Lung (tissue), 12 donors: ENCODE results near the gene ELOB. TPM values are rescaled to one million over a fixed set of nuclear protein-coding genes. Genes with fewer than 3 reads are reported as not detected.

ENCODE experiments used
- ATAC-seq: fragments of 200-7000 bp; cut with Tn5 transposase; one replicate; pipeline ENCODE4 v1.9.1; 2020; ENCODE audit warnings: moderate number of reproducible peaks; ENCODE audit not compliant: insufficient read depth, low FRiP score
- DNase-seq, 3 donors: peaks; one replicate each; pipeline ENCODE4 v3.0.0-alpha.2; 2013 to 2017
- H3K27ac ChIP-seq, 2 donors: one replicate each; pipeline ENCODE4 v1.5.1; 2013; ENCODE audit warnings: mild to moderate bottlenecking in 2 of 2, moderate library complexity in 2 of 2, control low read depth in 1 of 2, inconsistent platforms in 1 of 2, low read depth in 1 of 2, low read length in 1 of 2
- H3K27me3 ChIP-seq, 3 donors: one replicate each; pipeline ENCODE4 v1.5.1; 2013; ENCODE audit warnings: low read length in 2 of 3; ENCODE audit not compliant: control insufficient read depth in 3 of 3, insufficient read depth in 3 of 3
- H3K36me3 ChIP-seq, 4 donors: one replicate each; pipeline ENCODE4 v1.5.1; 2013; ENCODE audit warnings: low read length in 4 of 4, mild to moderate bottlenecking in 1 of 4, moderate library complexity in 1 of 4; ENCODE audit not compliant: control insufficient read depth in 4 of 4, insufficient read depth in 4 of 4
- H3K4me1 ChIP-seq, 5 donors: one replicate each; pipeline ENCODE4 v1.5.1; 2013; ENCODE audit warnings: low read length in 5 of 5, mild to moderate bottlenecking in 2 of 5, moderate library complexity in 1 of 5; ENCODE audit not compliant: control insufficient read depth in 5 of 5, insufficient read depth in 5 of 5
- H3K4me3 ChIP-seq: one replicate; pipeline ENCODE4 v1.5.1; 2013; ENCODE audit warnings: mild to moderate bottlenecking, control low read depth, moderate library complexity
- H3K9ac ChIP-seq, 2 donors: one replicate each; pipeline ENCODE4 v1.5.1; 2013; ENCODE audit warnings: low read length in 2 of 2, control low read depth in 1 of 2; ENCODE audit not compliant: insufficient read depth in 1 of 2
- H3K9me3 ChIP-seq, 4 donors: one replicate each; pipeline ENCODE4 v1.5.1; 2013; ENCODE audit warnings: low read length in 3 of 4, mild to moderate bottlenecking in 1 of 4, moderate library complexity in 1 of 4; ENCODE audit not compliant: control insufficient read depth in 4 of 4, insufficient read depth in 3 of 4
- WGBS, 2 donors: extraction: QIAGEN DNeasy Blood & Tissue Kit; methylation state at CpG; one replicate each; pipeline ENCODE4 v1.1.7; 2013; 5-methylcytosine and 5-hydroxymethylcytosine counted together
- polyA plus RNA-seq, 2 donors: library from polyadenylated mRNA; stranded (reverse); fragments of 200-250 nt; gene quantifications; one replicate each; pipeline ENCODE4 v1.2.1, GENCODE V29; 2013
- total RNA-seq, 2 donors: library from RNA; depleted of rRNA in 1 of 2; stranded (reverse); fragments of >200 nt in 1 of 2; gene quantifications; one replicate each; pipeline ENCODE4 v1.2.1, GENCODE V29; 2014 to 2021
- TF ChIP-seq, protein P1 (sequence below): IDR thresholded peaks from 2 replicates; pipeline ENCODE4 v1.5.1; 2012; ENCODE audit warnings: mild to moderate bottlenecking; ENCODE audit errors: control extremely low read depth, extremely low read depth
- donor health status: control.
- donor health status: control.
- donor health status: Bipolar disorder and iron deficiency.
- donor health status: healthy.
- donor health status: DM: yes; HTN: yes; CAD: no.

ELOB gene
- total and polyA plus RNA-seq, 4 donors, result 87.0 to 740 (median 346) TPM

DNA sequence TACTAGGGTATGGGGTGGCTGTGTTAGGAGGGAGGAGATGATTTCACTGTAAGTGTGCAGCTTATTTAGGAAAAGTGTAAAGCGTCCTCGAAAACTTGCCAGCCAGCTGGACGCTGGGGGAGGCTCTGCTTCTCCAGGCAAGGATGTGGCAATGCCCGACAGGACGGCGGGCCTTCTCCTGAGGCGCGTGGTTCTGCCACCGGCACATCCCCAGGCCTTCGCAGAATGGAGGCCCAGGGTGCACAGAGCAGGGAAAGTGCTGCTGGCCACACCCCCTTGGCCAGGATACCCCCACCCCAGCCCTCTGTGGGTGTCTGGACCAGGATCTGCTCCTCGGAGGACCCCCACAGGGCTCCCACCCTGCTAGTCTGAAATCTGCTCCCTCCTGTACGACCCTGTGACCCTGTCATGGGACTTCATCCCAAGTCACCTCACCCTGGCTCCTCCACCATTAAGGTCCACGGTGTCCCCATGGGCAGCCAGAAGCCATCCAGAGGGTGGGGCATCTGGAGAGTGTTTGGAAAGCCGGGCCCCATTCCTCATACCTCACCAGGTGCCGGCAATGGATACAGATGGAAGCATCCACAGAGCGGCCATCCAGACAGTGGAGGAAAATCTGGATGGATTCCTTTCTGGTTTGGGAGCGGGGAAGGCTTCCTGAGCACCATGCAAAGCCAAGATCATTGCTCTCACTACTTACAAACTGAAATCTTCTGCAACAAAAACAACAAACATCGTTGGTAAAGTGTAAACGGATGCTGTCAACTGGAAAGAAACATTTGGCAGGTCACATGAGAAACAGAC, 33.9 kb downstream of the ELOB start:
- TF ChIP-seq, protein P1, sequence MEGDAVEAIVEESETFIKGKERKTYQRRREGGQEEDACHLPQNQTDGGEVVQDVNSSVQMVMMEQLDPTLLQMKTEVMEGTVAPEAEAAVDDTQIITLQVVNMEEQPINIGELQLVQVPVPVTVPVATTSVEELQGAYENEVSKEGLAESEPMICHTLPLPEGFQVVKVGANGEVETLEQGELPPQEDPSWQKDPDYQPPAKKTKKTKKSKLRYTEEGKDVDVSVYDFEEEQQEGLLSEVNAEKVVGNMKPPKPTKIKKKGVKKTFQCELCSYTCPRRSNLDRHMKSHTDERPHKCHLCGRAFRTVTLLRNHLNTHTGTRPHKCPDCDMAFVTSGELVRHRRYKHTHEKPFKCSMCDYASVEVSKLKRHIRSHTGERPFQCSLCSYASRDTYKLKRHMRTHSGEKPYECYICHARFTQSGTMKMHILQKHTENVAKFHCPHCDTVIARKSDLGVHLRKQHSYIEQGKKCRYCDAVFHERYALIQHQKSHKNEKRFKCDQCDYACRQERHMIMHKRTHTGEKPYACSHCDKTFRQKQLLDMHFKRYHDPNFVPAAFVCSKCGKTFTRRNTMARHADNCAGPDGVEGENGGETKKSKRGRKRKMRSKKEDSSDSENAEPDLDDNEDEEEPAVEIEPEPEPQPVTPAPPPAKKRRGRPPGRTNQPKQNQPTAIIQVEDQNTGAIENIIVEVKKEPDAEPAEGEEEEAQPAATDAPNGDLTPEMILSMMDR, result no peak
- Histone ChIP-seq H3K9ac (no peak overlapping the region), H3K9me3 (no peaks in the 10 kb centered on the region), H3K27ac (no peak overlapping the region), H3K4me1 (no peaks in the 10 kb centered on the region), H3K27me3 (no peaks in the 10 kb centered on the region), H3K36me3 (no peaks in the 10 kb centered on the region), H3K4me3 (no peak overlapping the region)
- WGBS, 2 donors, result 89 to 93% methylated on average over 19 of the region's 19 CpGs
- DNase-seq (no peak), ATAC-seq (no peak)

DNA sequence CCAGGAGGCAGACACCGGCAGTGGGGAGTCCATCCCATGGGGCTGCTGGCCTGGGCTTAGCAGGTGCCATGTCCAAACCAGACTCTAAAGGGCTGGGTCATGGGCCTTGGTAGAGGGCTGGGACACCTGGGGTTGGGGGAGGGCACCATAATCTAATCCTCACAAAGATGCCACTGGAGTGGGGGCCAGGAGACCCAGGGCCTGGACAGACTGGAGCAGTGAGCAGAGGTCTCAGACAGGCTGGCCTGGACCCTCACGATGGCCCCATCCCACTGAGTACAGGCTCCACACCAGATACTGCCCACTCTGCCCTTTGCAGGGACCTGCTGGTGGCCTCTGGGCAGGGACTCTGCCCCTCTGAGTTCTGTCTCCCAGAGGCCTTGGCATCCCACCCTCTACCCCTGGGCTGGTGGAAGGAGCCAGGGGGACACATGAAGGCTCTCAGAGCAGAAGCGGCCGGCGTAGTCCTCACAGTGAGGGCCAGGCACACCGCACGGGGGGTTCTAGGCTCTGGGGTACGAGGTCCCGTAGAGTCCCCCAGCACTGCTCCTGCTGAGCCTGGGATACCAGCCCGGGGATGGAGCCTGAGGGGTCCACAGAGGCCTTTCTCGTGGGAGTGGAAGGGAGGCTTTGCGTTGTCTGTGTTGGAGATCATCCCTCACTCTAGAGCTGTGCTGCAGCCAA, 34.6 kb downstream of the ELOB start:
- no peak overlapping the region for H3K9ac ChIP-seq
- no peak overlapping the region for H3K27ac ChIP-seq
- no peaks in the 10 kb centered on the region for H3K36me3 ChIP-seq
- DNase-seq, result no peak
- no peak overlapping the region for H3K4me3 ChIP-seq
- TF ChIP-seq, protein P1, result no peak
- no peak for ATAC-seq
- H3K4me1 ChIP-seq, result no peaks in the 10 kb centered on the region
- H3K27me3 ChIP-seq, result no peaks in the 10 kb centered on the region
- 95 to 96% methylated on average over 12 of the region's 12 CpGs for WGBS, 2 donors
- H3K9me3 ChIP-seq, result no peaks in the 10 kb centered on the region

DNA sequence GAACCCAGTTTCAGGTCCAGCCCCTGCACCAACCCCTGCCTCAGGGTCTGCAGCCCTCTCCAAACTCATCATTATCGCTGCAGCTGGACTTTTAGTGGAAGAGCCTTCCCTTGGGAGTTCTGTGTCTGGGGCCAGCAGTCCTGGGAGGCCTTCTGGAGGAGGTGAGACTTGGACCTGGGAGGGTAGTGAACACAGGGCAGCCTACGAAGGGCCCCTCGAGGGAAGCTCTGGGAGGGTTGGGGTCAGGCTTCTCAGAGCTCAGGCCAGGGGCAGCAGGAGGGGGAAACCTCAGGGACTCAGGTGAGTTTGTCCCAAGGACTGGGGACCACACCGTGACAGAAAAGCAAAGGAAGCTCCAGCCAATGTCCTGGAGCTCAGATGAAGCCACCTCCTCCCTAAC, 35.9 kb downstream of the ELOB start:
- Histone ChIP-seq H3K4me1 (no peaks in the 10 kb centered on the region), H3K27ac (no peak overlapping the region), H3K36me3 (no peaks in the 10 kb centered on the region), H3K9ac (no peak overlapping the region), H3K9me3 (no peaks in the 10 kb centered on the region), H3K4me3 (no peak overlapping the region), H3K27me3 (no peaks in the 10 kb centered on the region)
- ATAC-seq, result no peak
- TF ChIP-seq, protein P1, result no peak
- WGBS, 2 donors, result 90 to 94% methylated on average over 4 of the region's 4 CpGs
- DNase-seq, result no peak
